ENCODE measurements around the gene SCN10A. TPM values are rescaled to one million over a fixed set of nuclear protein-coding genes. Genes with fewer than 3 reads are reported as not detected.

Gene SCN10A
- total RNA-seq (2022; extraction: Qiagen RNA extraction; ENCODE audit: low read depth): not detected in 5 replicates

DNA sequence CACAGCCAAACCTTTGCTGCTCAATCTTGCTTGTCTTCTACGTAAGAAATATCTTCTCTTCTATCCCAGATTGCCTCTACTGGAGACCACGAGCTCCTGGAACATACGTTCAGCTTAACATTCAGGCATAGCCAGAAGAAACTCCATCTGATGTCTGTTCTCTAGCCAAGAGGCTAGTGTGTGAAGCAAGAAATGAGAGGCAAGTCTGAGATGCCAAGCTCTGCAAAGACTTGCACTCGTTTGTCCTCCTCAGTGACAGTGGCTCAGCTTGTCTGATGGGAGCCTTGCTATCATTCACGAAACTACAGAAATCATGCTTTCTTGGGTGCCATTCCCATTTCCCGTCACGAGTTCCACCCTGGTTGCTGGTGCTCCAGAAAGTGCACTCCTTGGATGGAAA is at the start of gene SCN10A:
Gene SCN10A, minus strand, starts transcription at position 192 of the 400 bp plus-strand sequence. CDS start 22,207 bp downstream, outside the sequence.

DNA sequence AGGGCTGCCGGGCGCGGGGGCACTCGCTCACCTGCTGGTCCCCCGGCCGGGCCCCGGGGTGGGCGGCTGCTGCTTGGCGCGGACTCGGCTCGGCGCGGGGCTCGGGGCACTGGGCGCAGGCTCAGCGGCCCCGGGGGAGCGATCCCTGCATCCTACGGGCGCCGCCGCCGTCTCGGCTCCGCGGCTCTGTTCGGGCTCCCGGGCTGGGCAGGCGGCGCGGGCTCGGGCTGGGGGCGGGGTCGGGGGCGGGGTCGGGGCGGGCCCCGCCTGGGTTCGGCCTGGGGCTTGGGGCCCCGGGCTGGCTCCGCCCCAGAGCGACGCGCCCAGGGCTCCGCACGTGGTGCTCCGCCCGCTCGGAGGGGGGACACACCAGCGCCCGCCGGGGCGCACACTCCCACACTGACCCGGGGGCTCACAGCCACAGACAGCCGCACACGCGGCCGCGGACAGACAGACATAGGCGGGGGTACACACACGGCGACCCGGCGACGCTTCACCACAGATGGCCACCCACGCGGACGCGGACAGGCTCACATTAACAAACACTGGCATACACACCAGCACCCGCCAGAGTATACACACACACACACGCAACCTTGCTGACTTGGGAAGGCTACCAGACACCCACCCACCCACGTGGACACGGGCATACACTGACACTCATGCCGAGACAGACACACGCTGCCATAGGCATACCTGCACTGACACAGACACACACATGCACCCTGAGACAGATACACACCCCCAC is 166.3 kb downstream of the SCN10A start, which contains the start of gene SCN5A:
Gene SCN5A, minus strand, starts transcription at position 188 of the 748 bp plus-strand sequence. CDS start 16,380 bp downstream, outside the sequence.

Other genes with a start within 250 kb of the SCN10A start
- gene SCN5A, start 166.5 kb downstream of the SCN10A start, total RNA-seq (2022; extraction: Qiagen RNA extraction; ENCODE audit: low read depth): 0.63 to 1.7 TPM (median 0.90 TPM) in 5 replicates
- not detected in 5 replicates for gene SCN11A, start 235.7 kb upstream of the SCN10A start, total RNA-seq (2022; extraction: Qiagen RNA extraction; ENCODE audit: low read depth)
- gene WDR48, start 235.8 kb upstream of the SCN10A start, total RNA-seq (2022; extraction: Qiagen RNA extraction; ENCODE audit: low read depth): 14.9 to 24.4 TPM (median 22.4 TPM) in 5 replicates